Measurements from ENCODE around the gene MLST8.
"Not testable (repeated sequence)": the region's sequence is repeated elsewhere in the genome, so short reads cannot be mapped to it uniquely, and the experiment has no call there.

The MLST8 gene

GRCh38 chr16:2199621-2200139 lies 5.6 kb upstream of the MLST8 start:
- no peak for TF ChIP-seq CTCF (IDR thresholded peaks at IDR 0.05; ENCODE audit: control insufficient read depth, extremely low read depth, insufficient read depth)
- H3K4me3 ChIP-seq (ENCODE audit: low read depth, low read length): no peak overlapping the region
- no peak for DNase-seq (ENCODE audit: low read depth)

- no peak overlapping the region for H3K4me3 ChIP-seq (ENCODE audit: low read depth, low read length)
- no peak for DNase-seq (ENCODE audit: low read depth)
- no peak for TF ChIP-seq CTCF (IDR thresholded peaks at IDR 0.05; ENCODE audit: control insufficient read depth, extremely low read depth, insufficient read depth)
Measured at GRCh38 chr16:2200313-2200712, 4.9 kb upstream of the MLST8 start.

GRCh38 chr16:2203119-2203688 lies 2.0 kb upstream of the MLST8 start:
- H3K4me3 ChIP-seq (ENCODE audit: low read depth, low read length); DNase-seq (ENCODE audit: low read depth): not testable (repeated sequence)

- H3K4me3 ChIP-seq (ENCODE audit: low read depth, low read length): peak overlapping the region; percentile 62
- no peak for DNase-seq (ENCODE audit: low read depth)
- TF ChIP-seq CTCF (IDR thresholded peaks at IDR 0.05; ENCODE audit: control insufficient read depth, extremely low read depth, insufficient read depth): no peak
Measured at GRCh38 chr16:2204416-2205103, 694 bp upstream of the MLST8 start.

- DNase-seq (ENCODE audit: low read depth): no peak
- peak overlapping the region; percentile 62 for H3K4me3 ChIP-seq (ENCODE audit: low read depth, low read length)
Measured at GRCh38 chr16:2205967-2206313, 686 bp downstream of the MLST8 start.

GRCh38 chr16:2206420-2206779 lies 1.1 kb downstream of the MLST8 start:
- no peak for TF ChIP-seq CTCF (IDR thresholded peaks at IDR 0.05; ENCODE audit: control insufficient read depth, extremely low read depth, insufficient read depth)
- H3K4me3 ChIP-seq (ENCODE audit: low read depth, low read length): peak overlapping the region; percentile 62
- DNase-seq (ENCODE audit: low read depth): no peak

More at GRCh38 chr16:2205967-2206313, 686 bp downstream of the MLST8 start:
- no peak for TF ChIP-seq CTCF (IDR thresholded peaks at IDR 0.05; ENCODE audit: control insufficient read depth, extremely low read depth, insufficient read depth)

- peak overlapping the region; percentile 62 for H3K4me3 ChIP-seq (ENCODE audit: low read depth, low read length)
- TF ChIP-seq CTCF (IDR thresholded peaks at IDR 0.05; ENCODE audit: control insufficient read depth, extremely low read depth, insufficient read depth): no peak
Measured at GRCh38 chr16:2206780-2207433, 1.7 kb downstream of the MLST8 start.

More at GRCh38 chr16:2206780-2207433, 1.7 kb downstream of the MLST8 start:
- no peak for DNase-seq (ENCODE audit: low read depth)
